Progenitor cell of endocrine pancreas (in vitro differentiated cells): ENCODE measurements around the gene ALDH3A2. TPM values are rescaled to one million over a fixed set of nuclear protein-coding genes. Genes with fewer than 3 reads are reported as not detected.

Experiments
- DNase-seq: peaks from one replicate; pipeline ENCODE4 v3.0.0; 2021; ENCODE audit warnings: low spot score; ENCODE audit not compliant: unreplicated experiment
- H3K27ac Mint-ChIP-seq: 2 replicates; pipeline ENCODE4 v1.8.0; 2021; ENCODE audit warnings: mild to moderate bottlenecking, moderate library complexity, mixed read lengths
- H3K27me3 Mint-ChIP-seq: 2 replicates; pipeline ENCODE4 v1.8.0; 2021; ENCODE audit warnings: mixed read lengths
- H3K36me3 Mint-ChIP-seq: 2 replicates; pipeline ENCODE4 v1.8.0; 2022; ENCODE audit warnings: mixed read lengths; ENCODE audit not compliant: insufficient read depth
- H3K4me1 Mint-ChIP-seq: 2 replicates; pipeline ENCODE4 v1.8.0; 2021; ENCODE audit warnings: low read depth, mixed read lengths
- H3K4me3 Mint-ChIP-seq: 2 replicates; pipeline ENCODE4 v1.8.0; 2021; ENCODE audit warnings: low read depth, mild to moderate bottlenecking, moderate library complexity, mixed read lengths
- H3K9me3 Mint-ChIP-seq: 2 replicates; pipeline ENCODE4 v1.8.0; 2021; ENCODE audit warnings: low read depth, mixed read lengths
- total RNA-seq: library from RNA; stranded (reverse); gene quantifications from 2 replicates; pipeline ENCODE4 v1.2.1, GENCODE V29; 2021
- TF ChIP-seq, protein P1 (sequence below): fragments of 200-600 bp; sonication (generic); IDR thresholded peaks from one replicate; pipeline ENCODE4 v1.5.0; 2021; ENCODE audit warnings: antibody characterized with exemption, mild to moderate bottlenecking; ENCODE audit not compliant: unreplicated experiment

Gene ALDH3A2
- total RNA-seq, 1 donor from 2014 or later: 127 TPM

DNA sequence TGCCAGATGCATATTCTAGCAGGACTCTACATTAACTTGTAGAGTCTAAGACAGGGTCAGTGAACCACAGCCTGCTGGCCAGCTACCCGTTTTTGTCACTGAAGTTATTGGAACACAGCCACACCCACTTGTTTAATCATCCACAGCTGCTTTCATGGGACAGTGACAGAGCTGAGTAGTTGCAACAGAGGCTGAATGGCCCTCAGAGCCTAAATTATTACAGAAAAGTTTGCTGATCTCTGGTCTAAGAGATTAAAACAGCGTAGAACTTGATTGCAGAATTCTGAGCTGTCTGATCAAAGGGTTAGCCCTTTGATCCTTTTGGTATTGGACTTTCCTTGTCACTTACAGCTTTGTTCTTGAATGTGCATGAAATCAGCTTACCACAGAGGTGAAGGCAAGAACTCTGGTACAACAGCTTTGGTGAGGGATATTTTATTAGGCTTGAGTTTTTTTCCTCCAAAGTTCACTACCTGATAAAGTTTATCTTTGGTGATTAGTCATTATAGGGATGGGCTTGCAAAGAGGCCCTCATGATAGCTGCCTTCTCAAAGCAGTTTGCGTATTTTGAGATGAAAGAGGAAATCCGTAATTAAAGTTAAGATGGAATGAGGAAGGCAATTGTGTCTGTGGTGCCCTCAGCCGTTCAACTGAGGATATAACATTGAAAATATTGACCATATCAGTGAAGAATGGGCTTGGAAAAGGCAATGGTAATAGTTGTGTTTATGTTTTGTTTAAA, 23.6 kb downstream of the ALDH3A2 start:
- TF ChIP-seq, protein P1, sequence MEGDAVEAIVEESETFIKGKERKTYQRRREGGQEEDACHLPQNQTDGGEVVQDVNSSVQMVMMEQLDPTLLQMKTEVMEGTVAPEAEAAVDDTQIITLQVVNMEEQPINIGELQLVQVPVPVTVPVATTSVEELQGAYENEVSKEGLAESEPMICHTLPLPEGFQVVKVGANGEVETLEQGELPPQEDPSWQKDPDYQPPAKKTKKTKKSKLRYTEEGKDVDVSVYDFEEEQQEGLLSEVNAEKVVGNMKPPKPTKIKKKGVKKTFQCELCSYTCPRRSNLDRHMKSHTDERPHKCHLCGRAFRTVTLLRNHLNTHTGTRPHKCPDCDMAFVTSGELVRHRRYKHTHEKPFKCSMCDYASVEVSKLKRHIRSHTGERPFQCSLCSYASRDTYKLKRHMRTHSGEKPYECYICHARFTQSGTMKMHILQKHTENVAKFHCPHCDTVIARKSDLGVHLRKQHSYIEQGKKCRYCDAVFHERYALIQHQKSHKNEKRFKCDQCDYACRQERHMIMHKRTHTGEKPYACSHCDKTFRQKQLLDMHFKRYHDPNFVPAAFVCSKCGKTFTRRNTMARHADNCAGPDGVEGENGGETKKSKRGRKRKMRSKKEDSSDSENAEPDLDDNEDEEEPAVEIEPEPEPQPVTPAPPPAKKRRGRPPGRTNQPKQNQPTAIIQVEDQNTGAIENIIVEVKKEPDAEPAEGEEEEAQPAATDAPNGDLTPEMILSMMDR: peak; percentile 8
- H3K9me3 Mint-ChIP-seq: peaks cover 8% of the 10 kb centered on the region
- no peaks in the 10 kb centered on the region for H3K27me3 Mint-ChIP-seq
- peak overlapping the region; percentile 85 for H3K27ac Mint-ChIP-seq
- H3K36me3 Mint-ChIP-seq: peaks cover 41% of the 10 kb centered on the region
- no peak for DNase-seq
- H3K4me3 Mint-ChIP-seq: no peak overlapping the region
- H3K4me1 Mint-ChIP-seq: peaks cover 9% of the 10 kb centered on the region

DNA sequence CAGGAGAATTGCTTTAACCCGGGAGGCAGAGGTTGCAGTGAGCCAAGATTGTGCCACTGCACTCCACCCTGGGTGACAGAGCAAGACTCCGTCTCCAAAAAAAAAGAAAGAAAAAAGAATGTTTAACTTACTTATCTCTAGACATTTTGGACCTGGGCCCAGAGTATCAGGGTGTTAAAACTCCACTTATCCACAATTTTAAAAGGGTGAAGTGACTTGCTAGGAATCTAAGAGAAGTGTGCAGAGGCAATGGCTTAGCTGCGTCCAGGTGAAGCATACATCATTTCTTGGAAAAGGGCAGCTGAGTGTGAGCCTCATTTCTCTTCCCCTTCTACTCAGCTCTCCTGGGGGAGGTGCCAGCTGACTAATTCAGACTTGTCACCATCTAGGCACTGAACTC, 25.1 kb downstream of the ALDH3A2 start:
- TF ChIP-seq, protein P1: no peak
- no peak for DNase-seq
- peaks cover 8% of the 10 kb centered on the region for H3K9me3 Mint-ChIP-seq
- H3K4me3 Mint-ChIP-seq: no peak overlapping the region
- peaks cover 53% of the 10 kb centered on the region for H3K36me3 Mint-ChIP-seq
- no peak overlapping the region for H3K27ac Mint-ChIP-seq
- H3K4me1 Mint-ChIP-seq: peaks cover 9% of the 10 kb centered on the region
- H3K27me3 Mint-ChIP-seq: no peaks in the 10 kb centered on the region

- TF ChIP-seq, protein P1: no peak
- Mint-ChIP-seq H3K27ac (no peak overlapping the region), H3K27me3 (no peaks in the 10 kb centered on the region), H3K4me3 (no peak overlapping the region), H3K36me3 (peaks cover 54% of the 10 kb centered on the region), H3K9me3 (peaks cover 8% of the 10 kb centered on the region), H3K4me1 (peaks cover 7% of the 10 kb centered on the region)
- DNase-seq: no peak
Measured at GRCh38 chr17:19676896-19677295, 28.3 kb downstream of the ALDH3A2 start.

- no peak overlapping the region for H3K27ac Mint-ChIP-seq
- H3K4me3 Mint-ChIP-seq: no peak overlapping the region
- no peaks in the 10 kb centered on the region for H3K27me3 Mint-ChIP-seq
- H3K9me3 Mint-ChIP-seq: peaks cover 8% of the 10 kb centered on the region
- DNase-seq: no peak
- H3K36me3 Mint-ChIP-seq: peaks cover 49% of the 10 kb centered on the region
- TF ChIP-seq, protein P1: no peak
- no peaks in the 10 kb centered on the region for H3K4me1 Mint-ChIP-seq
Measured at GRCh38 chr17:19677736-19678379, 29.3 kb downstream of the ALDH3A2 start.

DNA sequence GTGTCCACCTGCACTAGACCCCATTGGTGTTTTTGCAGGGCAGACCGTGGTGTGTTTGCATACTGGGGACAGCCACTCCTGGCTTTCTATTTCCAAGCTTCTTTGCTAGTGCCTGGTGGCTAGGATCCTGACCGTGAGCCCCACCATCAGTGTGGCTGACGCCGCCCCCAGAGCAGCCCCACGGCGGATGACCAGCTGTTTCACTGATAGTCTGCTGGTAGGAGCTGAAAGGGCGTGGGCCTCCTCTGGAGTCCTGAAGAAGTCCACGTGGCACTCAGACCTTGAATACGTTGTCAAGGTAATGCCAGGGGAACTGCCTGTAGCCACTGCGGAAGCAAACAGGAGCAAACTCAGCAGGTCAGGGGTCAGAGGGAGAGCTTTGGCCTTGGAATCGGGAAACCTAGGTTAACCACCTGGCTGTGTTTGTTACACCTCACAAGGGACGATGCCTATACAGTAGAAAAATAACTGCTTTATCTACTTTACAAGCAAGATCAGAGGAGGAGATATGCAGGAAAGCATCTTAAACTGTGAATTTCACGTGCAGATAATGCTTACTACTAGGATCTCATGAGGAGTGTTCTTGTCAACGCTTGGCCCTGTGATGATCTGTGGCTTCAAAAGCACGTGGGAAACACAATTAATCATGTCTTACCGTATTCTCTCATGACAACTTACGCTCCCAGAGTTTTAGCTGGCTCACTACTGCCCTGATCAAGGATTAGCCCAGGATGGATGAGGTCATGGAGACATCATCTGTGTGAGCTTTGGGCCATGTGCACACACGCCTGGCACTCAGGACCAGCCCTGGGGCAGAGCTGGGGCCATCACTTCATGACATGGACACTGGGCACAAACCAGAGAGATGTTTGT, 30.3 kb downstream of the ALDH3A2 start:
- Mint-ChIP-seq H3K27ac (no peak overlapping the region), H3K4me3 (no peak overlapping the region), H3K9me3 (peaks cover 8% of the 10 kb centered on the region), H3K36me3 (peaks cover 46% of the 10 kb centered on the region), H3K27me3 (no peaks in the 10 kb centered on the region), H3K4me1 (no peaks in the 10 kb centered on the region)
- TF ChIP-seq, protein P1: no peak
- DNase-seq: no peak
